ENCODE results near the gene CHAD.
"Not testable (repeated sequence)": the region's sequence is repeated elsewhere in the genome, so short reads cannot be mapped to it uniquely, and the experiment has no call there.

CHAD gene

DNA sequence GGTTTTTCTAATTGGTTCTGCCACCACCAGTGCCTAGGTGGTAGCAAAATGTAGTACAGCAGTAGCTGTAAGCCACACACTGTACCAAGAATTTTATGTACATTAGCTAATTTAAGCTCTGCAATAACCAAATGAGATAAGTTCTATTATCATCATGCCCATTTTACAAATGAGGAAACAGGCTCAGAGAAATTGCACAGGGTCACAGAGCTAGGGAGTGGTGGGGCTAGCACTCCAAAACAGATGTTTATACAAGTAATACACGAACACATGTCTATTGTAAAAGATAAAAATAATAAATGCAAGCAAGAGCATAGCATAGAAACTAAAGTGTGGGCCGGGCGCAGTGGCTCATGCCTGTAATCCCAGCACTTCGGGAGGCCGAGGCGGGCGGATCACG, 23.5 kb upstream of the CHAD start:
- DNase-seq, result no peak

DNA sequence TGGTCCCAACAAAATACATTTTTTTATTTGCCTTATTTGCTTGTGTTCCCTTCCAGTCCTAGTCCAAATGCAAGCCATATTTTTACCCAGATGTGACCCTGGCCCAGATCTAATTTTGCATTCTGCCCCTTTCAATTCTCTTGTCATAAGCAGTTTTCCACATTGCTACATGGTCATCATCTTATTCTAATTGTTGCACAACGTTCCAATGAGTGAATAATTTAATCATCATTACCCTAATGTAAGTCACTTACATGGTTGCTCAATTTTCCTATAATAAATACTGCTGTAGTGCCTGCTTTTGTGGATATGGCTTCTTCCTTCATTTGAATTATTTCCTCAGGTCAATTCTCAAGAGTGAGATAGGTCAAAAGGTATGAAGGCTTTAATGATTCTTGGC, 22.8 kb upstream of the CHAD start:
- no peak for DNase-seq

DNA sequence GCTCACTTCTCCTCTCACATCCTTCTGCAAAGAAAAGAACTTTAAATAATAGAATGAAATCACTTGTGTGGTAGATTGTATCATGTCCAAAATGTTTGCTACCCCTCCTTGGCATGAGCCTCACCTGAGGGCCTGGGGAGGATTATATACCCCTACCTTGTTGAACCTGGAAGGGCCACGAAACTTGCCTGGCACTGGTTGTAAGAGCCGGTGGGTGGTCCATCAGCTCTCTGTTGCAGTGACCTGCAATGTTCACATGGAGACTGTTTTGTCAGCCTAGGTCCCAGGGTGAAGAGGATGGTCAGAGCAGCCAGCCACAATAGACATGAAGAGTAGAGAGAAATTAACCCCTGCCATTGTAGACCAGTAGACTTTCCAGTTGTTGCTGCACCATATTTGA, 20.2 kb upstream of the CHAD start:
- DNase-seq, result no peak

DNA sequence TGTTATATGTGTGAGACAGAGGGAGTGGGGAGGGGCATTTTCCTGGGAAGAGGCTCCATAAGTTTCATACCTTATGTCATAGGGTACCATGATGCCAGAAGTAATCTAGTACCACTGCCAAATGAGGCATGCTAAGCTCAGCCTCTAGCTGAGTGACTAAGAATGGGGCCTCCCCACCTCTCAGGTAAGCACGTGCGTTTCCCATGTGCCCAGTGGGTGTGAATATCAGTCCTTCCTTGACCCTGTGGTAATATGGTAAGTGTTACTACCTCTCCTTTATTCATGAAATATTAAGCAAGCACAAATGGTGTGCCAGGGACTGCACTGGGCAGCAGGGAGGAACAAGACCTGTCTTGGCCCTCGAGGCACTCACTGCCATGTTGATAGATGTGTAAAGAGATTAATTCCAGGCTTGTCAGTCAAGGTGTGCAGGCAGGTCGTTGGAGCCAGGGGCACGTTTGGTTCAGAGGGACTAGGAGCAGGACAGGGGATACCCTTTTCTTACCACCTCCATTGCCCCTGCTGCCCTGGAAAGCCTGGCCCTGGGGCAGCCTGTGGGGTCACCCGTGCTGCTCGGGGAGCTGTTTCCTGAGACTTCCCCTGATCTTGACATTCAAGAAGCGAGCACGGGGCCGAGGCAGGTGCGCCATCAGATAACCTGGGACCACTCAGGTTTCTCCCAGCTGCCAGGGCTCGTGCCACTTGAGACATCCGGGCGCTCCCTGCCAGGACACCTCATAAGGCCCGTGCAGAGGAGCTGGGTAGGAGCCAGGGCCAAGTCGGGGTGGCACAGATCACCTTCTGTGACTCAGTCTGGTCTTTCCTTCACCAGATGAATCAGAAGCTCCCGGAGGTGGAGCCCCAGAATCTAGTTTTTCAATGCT, 18.8 kb upstream of the CHAD start:
- no peak for DNase-seq

DNA sequence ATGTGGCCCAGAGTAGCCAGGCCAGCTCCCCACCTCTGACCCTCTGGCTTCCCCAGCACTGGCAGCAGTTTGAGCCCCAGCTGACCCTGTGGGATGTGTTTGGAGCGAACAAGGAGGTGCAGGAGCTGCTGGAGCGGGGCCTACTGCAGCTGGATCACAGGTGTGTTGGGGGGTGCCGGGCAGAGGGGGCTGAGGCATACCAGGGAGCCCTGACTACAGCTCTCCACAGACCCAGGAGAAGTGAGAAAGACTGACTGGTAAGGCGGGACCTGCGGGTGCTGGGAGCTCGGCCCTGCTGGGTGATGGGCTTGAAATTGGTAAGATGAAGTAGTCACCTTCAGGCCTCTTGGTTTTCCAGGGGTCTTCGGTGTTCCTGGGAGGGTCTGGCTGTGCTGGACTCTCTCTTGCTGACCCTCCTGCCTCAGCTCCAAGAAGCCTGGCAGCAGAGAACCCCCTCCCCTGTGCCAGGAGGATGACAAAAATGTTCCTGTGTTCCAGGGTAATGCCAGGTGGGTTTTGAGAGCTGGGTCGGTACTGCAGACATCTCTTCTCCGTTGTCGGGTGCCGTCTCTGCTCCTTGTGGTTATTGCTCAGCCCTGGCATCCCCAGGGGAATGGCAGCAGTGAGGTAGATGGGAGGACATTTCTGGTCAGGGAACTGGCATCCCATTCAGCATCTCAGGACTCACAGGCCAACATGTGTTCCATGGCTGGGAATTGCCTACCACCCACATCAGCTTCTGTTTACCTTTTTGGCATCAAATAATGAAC, 15.9 kb upstream of the CHAD start:
- no peak for DNase-seq

DNA sequence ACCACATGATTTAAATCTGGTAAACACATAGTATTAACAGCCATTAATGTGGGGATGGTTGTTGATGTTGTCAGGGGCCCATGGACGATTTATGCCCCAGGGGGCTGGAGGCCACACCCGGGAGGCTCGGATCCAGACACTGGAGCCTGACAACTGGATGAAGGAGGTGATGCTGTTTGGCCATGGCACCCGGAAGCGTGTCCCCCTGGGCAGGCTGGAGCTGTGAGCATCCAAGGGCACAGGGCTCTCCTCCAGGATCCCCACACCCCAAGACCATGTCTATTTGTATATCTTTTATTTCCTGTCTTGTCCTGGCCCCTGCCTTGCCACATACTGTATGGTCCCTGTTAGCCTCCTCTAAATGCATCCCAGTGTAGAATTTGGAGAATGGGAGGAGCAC, 14.6 kb upstream of the CHAD start:
- DNase-seq, result no peak

DNA sequence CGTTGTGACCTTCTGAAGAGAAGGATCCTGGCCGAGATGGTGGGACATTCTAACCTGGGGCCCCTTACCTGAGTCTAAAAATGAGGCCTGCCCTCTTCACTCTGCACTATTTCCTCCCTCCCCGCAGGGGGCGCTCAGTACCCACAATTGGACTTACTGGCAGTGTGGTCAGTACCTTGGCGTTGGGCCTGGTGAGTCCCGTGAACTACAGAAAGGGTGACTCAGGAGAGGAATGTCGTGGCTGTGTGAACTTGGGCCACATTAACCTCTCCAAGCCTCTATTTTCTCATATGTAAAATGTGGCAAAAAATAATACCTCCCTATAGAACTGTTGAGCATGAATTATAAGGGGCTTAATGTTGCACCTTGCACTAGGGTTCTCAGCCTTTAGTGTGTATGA, 13.8 kb upstream of the CHAD start:
- DNase-seq, result peak; percentile 82 to 83

DNA sequence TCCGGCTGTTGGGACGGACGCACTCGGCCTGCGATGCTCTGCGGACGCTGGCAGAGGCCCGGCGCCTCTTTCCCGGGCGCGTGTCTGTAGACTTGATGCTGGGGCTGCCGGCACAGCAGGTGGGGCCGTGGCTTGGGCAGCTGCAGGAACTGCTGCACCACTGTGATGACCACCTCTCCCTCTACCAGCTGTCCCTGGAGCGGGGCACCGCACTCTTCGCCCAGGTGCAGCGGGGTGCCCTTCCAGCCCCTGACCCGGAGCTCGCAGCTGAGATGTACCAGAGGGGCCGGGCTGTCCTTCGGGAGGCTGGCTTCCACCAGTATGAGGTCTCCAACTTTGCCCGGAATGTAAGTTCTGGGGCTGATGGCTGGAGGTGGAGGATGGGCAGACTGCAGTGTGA, 13.4 kb upstream of the CHAD start:
- no peak for DNase-seq

DNA sequence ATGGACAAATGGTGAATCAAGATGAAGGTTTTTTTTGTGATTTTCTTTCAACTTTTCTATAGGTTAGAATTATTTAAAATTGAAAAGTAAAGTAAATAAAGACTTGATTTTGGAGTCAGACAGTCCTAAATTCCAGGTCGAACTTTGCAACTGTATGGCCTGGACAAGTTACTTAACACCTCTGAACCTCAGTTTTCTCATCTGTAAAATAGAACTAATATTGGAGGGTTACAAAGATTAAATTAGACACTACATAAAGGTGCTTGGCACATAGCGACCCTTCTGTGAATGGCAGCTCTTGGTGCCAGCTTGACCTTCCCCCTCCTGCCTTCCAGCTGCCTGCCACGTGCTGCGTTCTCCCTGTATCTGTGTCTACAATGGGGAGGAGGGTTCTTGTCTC, 13.0 kb upstream of the CHAD start:
- DNase-seq, result no peak

DNA sequence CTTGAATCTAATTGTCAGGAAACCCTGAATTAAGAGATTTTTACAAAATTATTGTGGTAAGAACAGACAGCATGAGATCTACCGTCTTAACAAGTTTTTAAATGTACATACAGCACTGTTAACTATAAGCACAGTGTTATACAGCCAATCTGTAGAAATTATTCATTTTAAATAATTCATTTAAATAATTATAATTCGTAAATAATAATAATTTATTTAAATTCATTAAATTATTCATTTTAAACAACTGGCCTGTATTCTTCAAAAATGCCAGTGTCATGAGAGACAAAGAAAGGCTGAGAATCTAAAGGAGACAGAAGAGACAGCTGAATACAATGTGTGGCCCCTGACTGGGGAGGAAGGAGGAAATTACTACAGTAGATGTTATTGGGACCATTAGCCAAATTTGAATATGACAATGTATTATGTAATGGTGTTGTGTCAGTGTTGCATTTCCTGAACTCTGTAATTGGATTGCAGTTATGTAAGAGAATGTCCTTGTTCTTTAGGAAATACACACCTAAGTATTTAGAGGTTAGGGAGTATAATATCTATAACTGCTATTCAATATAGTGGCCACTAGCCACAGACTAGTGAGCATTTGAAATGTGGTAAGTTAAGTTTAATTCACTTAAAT, 12.3 kb upstream of the CHAD start:
- DNase-seq, result no peak

DNA sequence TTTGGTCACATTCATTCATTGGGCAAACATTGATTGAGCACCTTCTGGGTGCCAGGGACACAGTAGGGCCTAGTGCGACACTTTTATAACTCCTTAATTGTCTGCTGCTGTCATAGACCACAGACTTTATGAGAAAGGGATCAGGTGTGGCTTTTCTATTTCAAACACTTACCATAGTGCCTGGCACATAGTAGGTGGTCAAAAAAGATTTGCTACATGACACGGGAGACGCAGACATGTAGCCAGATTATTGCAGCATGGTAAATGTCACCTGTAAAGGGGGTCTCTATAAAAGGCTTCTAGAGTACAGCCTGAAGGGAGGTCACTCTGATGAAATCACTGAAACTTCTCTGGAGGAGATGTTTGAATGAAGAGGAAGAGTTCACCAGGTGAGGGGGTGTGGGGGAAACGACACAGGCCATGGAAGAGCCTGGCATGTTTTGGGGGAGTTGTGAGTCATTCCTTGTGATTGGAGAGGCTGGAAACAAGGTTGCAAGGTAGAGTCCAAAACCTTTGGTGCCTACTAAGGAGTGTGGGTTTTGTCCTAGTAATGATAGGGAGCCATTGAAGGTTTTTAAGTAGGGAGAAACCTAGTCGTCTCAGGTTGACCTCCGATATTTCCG, 11.6 kb upstream of the CHAD start:
- DNase-seq, result no peak

DNA sequence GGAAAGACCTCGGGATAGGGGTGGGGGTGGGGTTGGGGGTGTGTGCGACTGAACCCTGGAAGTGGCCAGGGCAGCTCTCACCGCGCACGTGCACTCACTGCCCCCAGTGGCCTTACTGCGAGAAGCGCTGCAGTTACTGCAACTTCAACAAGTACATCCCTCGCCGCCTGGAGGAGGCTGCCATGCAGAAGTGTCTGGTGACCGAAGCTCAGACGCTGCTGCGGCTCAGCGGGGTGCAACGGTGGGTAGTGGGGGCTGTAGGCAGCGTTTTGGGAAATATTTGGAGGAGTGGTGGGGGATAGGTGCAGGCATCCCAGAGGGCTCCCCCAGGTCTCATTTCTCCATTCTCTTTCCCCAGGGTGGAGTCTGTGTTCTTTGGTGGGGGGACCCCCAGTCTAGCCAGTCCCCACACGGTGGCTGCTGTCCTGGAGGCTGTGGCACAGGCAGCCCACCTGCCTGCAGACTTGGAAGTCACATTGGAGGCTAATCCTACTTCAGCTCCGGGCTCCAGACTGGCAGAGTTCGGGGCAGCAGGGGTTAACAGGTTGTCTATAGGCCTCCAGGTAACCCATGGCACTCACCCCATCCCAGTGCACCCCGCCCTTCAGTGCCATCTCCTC, 11.0 kb upstream of the CHAD start:
- DNase-seq, result peak; percentile 72 to 75

DNA sequence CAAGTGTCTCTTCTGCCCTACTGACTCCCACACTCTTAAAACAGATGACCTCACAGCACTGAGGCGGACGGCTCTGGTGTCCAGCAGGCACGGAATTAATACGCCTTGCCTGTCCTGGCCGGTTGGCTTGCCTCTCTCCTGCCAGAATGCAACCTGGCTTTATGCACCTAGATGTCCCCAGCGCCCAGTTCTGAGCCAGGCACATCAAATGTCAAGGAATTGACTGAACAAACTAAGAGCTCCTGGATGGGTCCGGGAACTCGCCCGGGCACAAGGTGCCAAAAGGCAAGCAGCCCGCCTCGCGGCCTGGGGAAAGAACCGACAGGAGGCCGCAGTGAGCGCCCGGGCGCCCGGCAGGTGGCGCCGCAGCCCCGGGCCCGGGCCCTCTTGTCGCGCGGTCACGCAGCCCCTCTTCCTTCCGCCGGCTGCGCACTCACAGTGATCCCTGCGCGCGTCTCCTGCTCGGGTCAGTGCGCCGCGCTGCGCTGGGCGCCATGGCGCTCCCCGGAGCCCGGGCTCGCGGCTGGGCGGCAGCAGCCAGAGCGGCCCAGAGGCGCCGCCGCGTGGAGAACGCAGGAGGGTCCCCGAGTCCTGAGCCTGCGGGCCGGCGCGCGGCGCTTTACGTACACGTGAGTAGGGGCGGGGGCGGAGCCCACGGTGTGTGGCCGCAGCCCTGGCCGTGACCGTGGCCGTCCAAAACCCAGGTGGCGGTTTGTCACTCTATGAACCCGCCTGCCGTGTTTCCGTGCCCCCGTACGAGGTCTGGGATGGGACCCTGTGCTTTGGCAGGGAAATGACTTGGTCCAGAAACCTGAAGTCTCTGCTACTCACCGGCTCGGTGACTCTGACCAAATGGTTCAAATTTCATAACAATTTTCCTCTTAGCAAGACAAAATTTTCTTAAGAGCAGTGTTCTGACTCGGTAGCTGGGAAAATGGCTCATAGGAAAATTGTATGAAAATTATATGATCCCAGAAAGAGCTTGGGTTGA, 10.0 kb upstream of the CHAD start, which contains the start of gene RSAD1:
RSAD1 (plus strand) TSS at position 470 of the 991 bp plus-strand sequence; CDS start at position 495, 25 bp downstream.
- peak; percentile 86 to 87 for DNase-seq

DNA sequence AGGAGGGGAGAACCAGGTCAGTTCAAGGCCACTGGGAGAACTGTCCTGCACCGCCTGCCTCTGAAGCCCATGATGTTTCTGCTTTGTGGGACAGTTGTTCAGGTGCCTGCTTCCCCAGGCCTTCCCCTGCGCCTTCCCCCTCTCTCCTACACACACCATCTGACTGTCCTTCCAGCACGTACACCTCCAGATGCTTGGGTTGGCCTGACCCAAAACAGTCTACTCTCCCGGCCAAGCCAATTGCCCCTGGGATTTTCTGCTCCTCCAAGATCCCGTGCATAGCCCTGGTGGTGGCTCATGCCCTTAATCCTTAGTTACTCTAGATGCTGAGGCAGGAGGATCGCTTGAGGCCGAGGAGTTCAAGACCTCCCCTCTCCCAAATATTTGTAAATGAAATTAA, 9.3 kb upstream of the CHAD start:
- DNase-seq, result no peak

DNA sequence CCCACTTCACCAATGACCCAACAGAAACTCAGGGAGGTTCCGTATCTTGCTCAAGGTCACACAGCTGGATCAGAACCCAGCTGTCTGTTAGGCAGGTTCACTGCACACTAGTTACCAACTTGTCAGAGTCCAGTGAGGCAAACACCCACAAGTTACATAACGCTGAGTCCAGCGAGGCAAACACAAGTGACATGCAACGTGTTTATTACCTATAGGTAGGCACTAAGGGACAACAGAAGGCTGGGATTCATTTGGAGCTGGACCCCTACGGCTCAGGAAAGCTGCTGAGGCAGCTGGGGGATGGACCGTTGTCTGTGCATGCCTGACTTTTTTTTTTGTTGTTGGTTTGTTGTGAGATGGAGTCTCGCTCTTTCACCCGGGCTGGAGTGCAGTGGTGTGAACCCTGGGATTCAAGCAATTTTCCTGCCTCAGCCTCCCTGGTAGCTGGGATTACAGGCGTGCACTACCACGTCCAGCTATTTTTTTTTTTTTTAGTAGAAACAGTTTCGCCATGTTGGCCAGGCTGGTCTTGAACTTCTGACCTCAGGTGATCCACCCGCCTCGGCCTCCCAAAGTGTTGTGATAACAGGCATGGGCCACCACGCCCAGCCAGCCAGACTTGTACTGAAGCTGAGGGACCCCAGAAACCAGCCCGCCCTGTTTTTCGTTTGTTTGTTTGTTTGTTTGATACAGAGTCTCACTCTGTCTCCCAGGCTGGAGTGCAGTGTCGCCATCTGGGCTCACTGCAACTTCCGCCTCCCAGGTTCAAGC, 8.1 kb upstream of the CHAD start:
- DNase-seq, result no peak

DNA sequence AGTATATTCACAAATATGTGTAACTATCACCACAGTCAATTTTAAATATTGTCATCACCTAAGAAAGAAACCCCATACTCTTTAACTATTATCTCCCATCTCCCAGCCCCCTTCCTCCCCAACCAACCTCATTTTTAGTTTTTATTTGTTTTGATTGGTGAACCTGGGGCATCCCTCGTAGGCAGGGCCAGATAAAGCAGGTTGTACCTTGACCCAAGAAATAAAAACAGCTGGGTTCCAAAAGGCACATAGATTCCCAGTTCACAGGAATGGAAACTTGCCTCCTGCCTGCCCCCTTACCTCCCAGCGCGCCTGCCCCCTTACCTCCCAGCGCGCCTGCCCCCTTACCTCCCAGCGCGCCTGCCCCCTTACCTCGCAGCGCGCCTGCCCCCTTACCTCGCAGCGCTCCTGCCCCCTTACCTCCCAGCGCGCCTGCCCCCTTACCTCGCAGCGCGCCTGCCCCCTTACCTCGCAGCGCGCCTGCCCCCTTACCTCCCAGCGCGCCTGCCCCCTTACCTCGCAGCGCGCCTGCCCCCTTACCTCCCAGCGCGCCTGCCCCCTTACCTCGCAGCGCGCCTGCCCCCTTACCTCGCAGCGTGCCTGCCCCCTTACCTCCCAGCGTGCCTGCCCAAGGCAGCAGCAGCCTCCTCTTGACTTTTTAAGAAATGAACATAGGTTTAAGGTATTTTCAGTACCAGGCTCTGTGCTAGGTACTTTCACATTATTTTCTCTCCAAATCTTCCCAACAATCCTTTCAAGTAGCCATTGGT, 7.3 kb upstream of the CHAD start:
- DNase-seq, result not testable (repeated sequence)

DNA sequence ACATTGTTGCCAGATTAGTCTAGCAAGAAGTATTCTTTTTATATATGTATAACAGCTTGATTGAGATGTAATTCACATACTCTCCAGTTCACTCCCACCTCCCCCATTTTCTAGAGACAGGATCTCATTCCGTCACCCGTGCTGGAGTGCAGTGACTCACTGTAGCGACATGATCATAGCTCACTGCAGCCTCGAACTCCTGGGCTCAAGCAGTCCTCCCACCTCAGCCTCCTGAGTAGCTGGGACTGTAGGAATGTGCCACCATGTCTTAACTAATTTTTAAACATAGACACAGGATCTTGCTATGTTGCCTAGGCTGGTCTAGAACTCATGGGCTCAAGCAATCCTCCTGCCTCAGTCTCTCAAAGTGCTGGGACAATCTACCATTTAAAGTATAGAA, 6.7 kb upstream of the CHAD start:
- no peak for DNase-seq

DNA sequence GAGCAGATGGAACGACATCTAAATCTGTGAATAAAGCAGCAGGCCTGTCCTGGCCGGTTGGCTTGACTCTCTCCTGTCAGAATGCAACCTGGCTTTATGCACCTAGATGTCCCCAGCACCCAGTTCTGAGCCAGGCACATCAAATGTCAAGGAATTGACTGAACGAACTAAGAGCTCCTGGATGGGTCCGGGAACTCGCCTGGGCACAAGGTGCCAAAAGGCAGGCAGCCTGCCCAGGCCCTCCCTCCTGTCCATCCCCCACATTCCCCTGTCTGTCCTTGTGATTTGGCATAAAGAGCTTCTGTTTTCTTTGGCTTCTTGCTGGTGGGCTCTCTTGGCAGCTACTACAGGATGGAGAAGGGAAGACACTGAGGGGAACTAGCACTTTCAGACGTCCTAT, 5.8 kb upstream of the CHAD start:
- no peak for DNase-seq

DNA sequence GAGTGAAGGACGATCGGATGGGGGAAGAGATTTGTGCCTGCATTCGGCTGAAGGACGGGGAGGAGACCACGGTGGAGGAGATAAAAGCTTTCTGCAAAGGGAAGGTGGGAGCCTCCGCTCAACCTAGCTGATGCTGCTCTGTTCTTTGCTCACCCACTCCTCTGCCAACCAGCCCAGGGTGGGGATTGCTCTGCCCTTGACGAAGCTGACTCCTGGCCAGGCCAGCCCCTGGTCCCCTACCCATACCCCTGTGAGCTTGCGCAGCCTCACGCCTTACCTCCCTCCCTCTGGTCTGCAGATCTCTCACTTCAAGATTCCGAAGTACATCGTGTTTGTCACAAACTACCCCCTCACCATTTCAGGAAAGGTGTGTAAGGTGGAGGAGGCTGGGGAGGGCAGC, 5.2 kb upstream of the CHAD start:
- no peak for DNase-seq

DNA sequence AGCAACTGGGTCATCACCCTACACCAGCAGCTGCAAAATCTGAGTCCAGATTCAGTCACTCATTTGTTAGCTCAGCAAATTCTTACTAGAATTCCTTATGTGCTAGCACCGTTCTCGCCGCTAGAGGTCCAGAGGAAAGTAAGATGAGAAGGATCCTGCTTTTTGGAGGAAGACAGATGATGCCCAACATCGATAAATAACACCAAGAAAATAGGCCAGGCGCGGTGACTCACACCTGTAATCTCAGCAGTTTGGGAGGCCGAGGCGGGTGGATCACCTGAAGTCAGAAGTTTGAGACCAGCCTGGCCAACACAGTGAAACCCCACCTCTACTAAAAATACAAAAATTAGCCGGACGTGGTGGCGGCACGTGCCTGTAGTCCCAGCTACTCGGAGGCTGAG, 4.1 kb upstream of the CHAD start:
- not testable (repeated sequence) for DNase-seq
